ENCODE measurements around the gene FAM234A.

DNA sequence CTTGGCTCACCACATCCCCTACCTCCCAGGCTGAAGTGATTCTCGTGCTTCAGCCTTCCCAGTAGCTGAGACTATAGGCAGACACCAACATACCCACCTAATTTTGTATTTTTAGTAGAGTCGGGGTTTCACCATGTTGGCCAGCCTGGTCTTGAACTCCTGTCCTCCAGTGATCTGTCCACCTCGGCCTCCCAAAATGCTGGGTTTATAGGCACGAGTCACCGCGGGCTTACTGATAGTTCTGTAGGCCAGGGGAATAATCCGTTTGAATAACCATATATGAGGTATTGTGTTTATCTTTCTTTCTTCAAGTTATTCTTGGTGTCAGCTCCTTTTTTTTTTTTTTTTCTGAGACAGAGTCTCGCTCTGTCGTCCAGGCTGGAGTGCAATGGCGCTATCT, 7.7 kb downstream of the FAM234A start:
- TF ChIP-seq POLR2A (IDR thresholded peaks at IDR 0.05; ENCODE audit: low read depth, low read length): no peak
- no peak for TF ChIP-seq EZH2 (IDR thresholded peaks at IDR 0.05; ENCODE audit: borderline replicate concordance, low read depth, low read length, severe bottlenecking)
- TF ChIP-seq, protein P1, sequence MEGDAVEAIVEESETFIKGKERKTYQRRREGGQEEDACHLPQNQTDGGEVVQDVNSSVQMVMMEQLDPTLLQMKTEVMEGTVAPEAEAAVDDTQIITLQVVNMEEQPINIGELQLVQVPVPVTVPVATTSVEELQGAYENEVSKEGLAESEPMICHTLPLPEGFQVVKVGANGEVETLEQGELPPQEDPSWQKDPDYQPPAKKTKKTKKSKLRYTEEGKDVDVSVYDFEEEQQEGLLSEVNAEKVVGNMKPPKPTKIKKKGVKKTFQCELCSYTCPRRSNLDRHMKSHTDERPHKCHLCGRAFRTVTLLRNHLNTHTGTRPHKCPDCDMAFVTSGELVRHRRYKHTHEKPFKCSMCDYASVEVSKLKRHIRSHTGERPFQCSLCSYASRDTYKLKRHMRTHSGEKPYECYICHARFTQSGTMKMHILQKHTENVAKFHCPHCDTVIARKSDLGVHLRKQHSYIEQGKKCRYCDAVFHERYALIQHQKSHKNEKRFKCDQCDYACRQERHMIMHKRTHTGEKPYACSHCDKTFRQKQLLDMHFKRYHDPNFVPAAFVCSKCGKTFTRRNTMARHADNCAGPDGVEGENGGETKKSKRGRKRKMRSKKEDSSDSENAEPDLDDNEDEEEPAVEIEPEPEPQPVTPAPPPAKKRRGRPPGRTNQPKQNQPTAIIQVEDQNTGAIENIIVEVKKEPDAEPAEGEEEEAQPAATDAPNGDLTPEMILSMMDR (IDR thresholded peaks at IDR 0.05; ENCODE audit: extremely low read depth in 1 of 2, insufficient read depth in 1 of 2, low read depth in 1 of 2, low read length in 2 of 2): no peak
- TF ChIP-seq POLR2AphosphoS5 (IDR thresholded peaks at IDR 0.05; ENCODE audit: insufficient read depth, low read depth, low read length): no peak
- TF ChIP-seq, protein P2, sequence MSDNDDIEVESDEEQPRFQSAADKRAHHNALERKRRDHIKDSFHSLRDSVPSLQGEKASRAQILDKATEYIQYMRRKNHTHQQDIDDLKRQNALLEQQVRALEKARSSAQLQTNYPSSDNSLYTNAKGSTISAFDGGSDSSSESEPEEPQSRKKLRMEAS (IDR thresholded peaks at IDR 0.05; ENCODE audit: insufficient read depth, insufficient read length): no peak
- TF ChIP-seq GATA2 (IDR thresholded peaks at IDR 0.05; ENCODE audit: insufficient read depth, insufficient read length, low read depth, low read length): no peak
- TF ChIP-seq MYC (IDR thresholded peaks at IDR 0.05; ENCODE audit: low read depth, low read length): no peak
- TF ChIP-seq FOS (IDR thresholded peaks at IDR 0.05; ENCODE audit: borderline replicate concordance, insufficient read depth, low read length): no peak

Measured in endothelial cell of umbilical vein (primary cell).